K562 (cell line): ENCODE measurements around the gene PTH2. TPM values are rescaled to one million over a fixed set of nuclear protein-coding genes. Genes with fewer than 3 reads are reported as not detected.

Experiments
- EHMT2 ChIP-seq: fragments of 450-650 bp; IDR thresholded peaks from 2 replicates; pipeline ENCODE4 v1.6.1; 2018; ENCODE audit warnings: antibody characterized with exemption
- HINFP ChIP-seq: fragments of 450-650 bp; conservative IDR thresholded peaks from 2 replicates; pipeline ENCODE4 v1.6.1; 2016; ENCODE audit warnings: missing genetic modification characterization, low read depth, mild to moderate bottlenecking, control low read depth, missing compliant biosample characterization
- HOMEZ ChIP-seq: fragments of 250-450 bp; sonication (Bioruptor Pico); IDR thresholded peaks from 2 replicates; pipeline ENCODE4 v1.4.0; 2020; ENCODE audit warnings: mild to moderate bottlenecking, moderate library complexity
- ID3 ChIP-seq, 2 experiments: fragments of 250-450 bp in 1 of 2; fragments of 450-650 bp in 1 of 2; sonication (Bioruptor Pico) in 1 of 2; IDR thresholded peaks; 2 replicates each; pipeline versions ENCODE4 v1.6.1 to v1.8.0; 2016 to 2021; ENCODE audit warnings: mild to moderate bottlenecking in 2 of 2, moderate library complexity in 2 of 2, missing compliant biosample characterization in 1 of 2, missing genetic modification characterization in 1 of 2
- MCM5 ChIP-seq: fragments of 450-650 bp; IDR thresholded peaks from 2 replicates; pipeline ENCODE4 v1.6.1; 2016; ENCODE audit warnings: low read depth
- NR0B1 ChIP-seq: fragments of 450-650 bp; IDR thresholded peaks from one replicate; pipeline ENCODE4 v1.6.1; 2018; ENCODE audit warnings: mild to moderate bottlenecking, moderate library complexity; ENCODE audit not compliant: partially characterized antibody
- PHB ChIP-seq: fragments of 250-450 bp; sonication (Bioruptor Pico); IDR thresholded peaks from 2 replicates; pipeline ENCODE4 v1.5.0; 2021
- SETDB1 ChIP-seq: IDR thresholded peaks from one replicate; pipeline ENCODE4 v1.6.1; 2012; ENCODE audit warnings: low read length, control low read depth, inconsistent platforms
- SMARCB1 ChIP-seq: IDR thresholded peaks from 2 replicates; pipeline ENCODE4 v1.6.1; 2011; ENCODE audit warnings: improper control_type of control experiment, low read depth; ENCODE audit not compliant: insufficient read length
- ZNF175 ChIP-seq: fragments of 200-800 bp; sonication (Bioruptor generic); IDR thresholded peaks from 2 replicates; pipeline ENCODE4 v1.6.1; 2016; ENCODE audit warnings: low read depth, mild to moderate bottlenecking, missing genetic modification characterization, missing compliant biosample characterization
- polyA plus RNA-seq, 8 experiments: library from polyadenylated mRNA; depleted of rRNA in 4 of 8; stranded (reverse) in 5 of 8; unstranded in 3 of 8; fragments of >200 nt; fragmentation: Nextera tagmentation in 2 of 8; fragmentation: Illumina TruSeq in 1 of 8; extraction: Ambion mirVana in 2 of 8; extraction: Trizol in 1 of 8; gene quantifications; 2 replicates each; pipeline versions ENCODE4 v1.2.1 to v1.2.3, GENCODE V29; 2011 to 2014; ENCODE audit warnings: inconsistent platforms in 1 of 8, missing spikeins in 1 of 8
- total RNA-seq, 7 experiments: library from RNA; depleted of rRNA in 6 of 7; stranded (reverse); fragments of >200 nt in 6 of 7; fragmentation: Illumina TruSeq in 2 of 7; extraction: Trizol in 2 of 7; gene quantifications; 2 replicates each; pipeline versions ENCODE4 v1.2.1 to v1.2.3, GENCODE V29; 2011 to 2021; ENCODE audit warnings: low replicate concordance in 1 of 7

Gene PTH2
- total and polyA plus RNA-seq, 9 of the 15 experiments (the other 6 are each of a cell fraction or from before 2014, with no cell fraction given) = 1.3 TPM; not detected in 8

GRCh38 chr19:49391581-49392399 lies 31.5 kb downstream of the PTH2 start (continued):
- no peak for TF ChIP-seq HOMEZ
- no peak for TF ChIP-seq NR0B1
- no peak for TF ChIP-seq SMARCB1
- peak; percentile 91; the same call in 1 of the 2 replicates for TF ChIP-seq MCM5
- no peak for TF ChIP-seq HINFP (tag)
- no peak for TF ChIP-seq SETDB1
- no peak for TF ChIP-seq ZNF175
- TF ChIP-seq EHMT2 = peak; percentile 64; the same call in 1 of the 2 replicates
- TF ChIP-seq ID3 (CRISPR knock-in tag; IDR thresholded peaks at IDR 0.05) = no peak
- TF ChIP-seq ID3 (tag; IDR thresholded peaks at IDR 0.05) = no peak
- TF ChIP-seq PHB (CRISPR knock-in tag) = no peak
